ENCODE measurements around the gene PHF5A.

- TF ChIP-seq CTCF (IDR thresholded peaks at IDR 0.05) (no peak), POLR2A (IDR thresholded peaks at IDR 0.05) (peak in 1 of 2 donors; percentile 19)
These were observed 35.9 kb upstream of the PHF5A start for GRCh38 chr22:41504397-41504796.

Measured in adrenal gland (tissue), 5 donors.